Measurements from ENCODE around the gene SPON1. TPM values are rescaled to one million over a fixed set of nuclear protein-coding genes. Genes with fewer than 3 reads are reported as not detected.

SPON1 gene
- total RNA-seq, 1 donor from 2014 or later: 22.4 TPM

DNA sequence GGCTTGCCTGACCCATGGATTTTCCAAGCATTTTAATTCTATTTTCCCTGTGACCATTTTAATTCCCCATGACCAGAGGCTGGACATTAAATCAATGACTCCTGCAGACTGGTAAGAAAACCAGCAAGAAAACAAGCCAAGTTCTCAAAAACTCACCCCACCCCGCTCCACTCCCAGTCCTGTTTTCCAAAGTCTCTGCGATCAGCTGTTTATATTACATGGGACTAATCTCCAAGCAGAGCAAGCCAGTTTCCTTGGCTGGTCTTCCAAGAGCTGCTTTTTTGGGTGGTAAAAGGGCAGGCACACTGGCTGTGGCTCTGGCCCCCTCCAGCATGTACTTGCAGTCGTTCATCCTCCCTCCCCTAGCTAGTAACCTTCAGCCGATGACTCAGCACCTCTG, 298.5 kb downstream of the SPON1 start:
- TF ChIP-seq, protein P1, sequence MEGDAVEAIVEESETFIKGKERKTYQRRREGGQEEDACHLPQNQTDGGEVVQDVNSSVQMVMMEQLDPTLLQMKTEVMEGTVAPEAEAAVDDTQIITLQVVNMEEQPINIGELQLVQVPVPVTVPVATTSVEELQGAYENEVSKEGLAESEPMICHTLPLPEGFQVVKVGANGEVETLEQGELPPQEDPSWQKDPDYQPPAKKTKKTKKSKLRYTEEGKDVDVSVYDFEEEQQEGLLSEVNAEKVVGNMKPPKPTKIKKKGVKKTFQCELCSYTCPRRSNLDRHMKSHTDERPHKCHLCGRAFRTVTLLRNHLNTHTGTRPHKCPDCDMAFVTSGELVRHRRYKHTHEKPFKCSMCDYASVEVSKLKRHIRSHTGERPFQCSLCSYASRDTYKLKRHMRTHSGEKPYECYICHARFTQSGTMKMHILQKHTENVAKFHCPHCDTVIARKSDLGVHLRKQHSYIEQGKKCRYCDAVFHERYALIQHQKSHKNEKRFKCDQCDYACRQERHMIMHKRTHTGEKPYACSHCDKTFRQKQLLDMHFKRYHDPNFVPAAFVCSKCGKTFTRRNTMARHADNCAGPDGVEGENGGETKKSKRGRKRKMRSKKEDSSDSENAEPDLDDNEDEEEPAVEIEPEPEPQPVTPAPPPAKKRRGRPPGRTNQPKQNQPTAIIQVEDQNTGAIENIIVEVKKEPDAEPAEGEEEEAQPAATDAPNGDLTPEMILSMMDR (conservative IDR thresholded peaks at IDR 0.05; ENCODE audit: low read depth, low read length): no peak
- DNase-seq (ENCODE audit: low read depth): no peak
- H3K4me3 ChIP-seq (ENCODE audit: low read depth, low read length): no peak overlapping the region

DNA sequence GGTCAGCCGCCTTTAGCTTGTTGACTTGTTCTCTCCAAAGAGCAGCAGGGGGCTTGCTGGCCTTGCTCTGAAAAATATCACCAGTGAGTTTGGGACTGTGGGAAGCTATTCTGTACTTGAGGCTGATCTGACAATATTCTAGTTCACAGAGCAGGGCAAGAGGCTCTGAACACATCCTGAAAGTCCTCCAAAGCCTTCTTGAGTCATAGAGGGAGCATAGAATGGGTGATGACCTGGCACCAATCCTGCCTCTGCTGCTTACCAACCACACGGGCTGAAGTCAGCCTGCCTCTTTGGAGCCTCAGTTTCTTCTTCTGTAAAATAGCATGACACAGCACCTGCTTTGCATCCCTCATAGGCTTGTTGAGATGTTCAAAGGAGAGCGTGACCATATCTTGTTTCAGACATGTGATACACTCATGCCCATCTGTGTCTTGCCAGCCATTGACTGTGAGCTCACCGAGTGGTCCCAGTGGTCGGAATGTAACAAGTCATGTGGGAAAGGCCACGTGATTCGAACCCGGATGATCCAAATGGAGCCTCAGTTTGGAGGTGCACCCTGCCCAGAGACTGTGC, 299.8 kb downstream of the SPON1 start:
- TF ChIP-seq, protein P1 (conservative IDR thresholded peaks at IDR 0.05; ENCODE audit: low read depth, low read length): no peak
- DNase-seq (ENCODE audit: low read depth): no peak
- H3K4me3 ChIP-seq (ENCODE audit: low read depth, low read length): no peak overlapping the region

DNA sequence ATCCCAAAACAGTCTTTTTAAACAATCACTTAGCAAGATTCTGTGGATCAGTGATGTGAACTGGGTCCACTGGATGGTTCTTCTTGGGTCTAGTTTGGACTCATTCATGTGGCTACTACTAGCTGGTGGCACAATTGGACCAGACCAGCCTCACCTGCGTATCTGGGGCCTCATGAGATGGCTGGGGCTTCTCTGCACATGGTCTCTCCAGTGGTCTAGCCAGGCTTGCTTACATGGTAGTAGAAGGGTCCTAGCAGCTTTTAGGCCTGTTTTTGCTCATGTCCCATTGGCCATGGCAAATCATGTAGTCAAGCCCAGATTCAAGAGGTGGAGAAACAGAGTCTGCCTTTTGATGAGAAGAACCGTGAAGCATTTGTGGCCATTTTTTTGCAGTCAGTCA, 302.4 kb downstream of the SPON1 start:
- H3K4me3 ChIP-seq (ENCODE audit: low read depth, low read length): no peak overlapping the region
- DNase-seq (ENCODE audit: low read depth): no peak
- TF ChIP-seq, protein P1 (conservative IDR thresholded peaks at IDR 0.05; ENCODE audit: low read depth, low read length): no peak

DNA sequence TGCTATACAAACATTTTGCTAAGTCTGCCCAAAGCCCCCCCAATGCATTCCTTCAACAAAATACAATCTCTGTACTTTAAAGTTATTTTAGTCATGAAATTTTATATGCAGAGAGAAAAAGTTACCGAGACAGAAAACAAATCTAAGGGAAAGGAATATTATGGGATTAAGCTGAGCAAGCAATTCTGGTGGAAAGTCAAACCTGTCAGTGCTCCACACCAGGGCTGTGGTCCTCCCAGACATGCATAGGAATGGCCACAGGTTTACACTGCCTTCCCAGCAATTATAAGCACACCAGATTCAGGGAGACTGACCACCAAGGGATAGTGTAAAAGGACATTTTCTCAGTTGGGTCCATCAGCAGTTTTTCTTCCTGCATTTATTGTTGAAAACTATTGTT, 304.1 kb downstream of the SPON1 start:
- H3K4me3 ChIP-seq (ENCODE audit: low read depth, low read length): no peak overlapping the region
- DNase-seq (ENCODE audit: low read depth): no peak
- TF ChIP-seq, protein P1 (conservative IDR thresholded peaks at IDR 0.05; ENCODE audit: low read depth, low read length): no peak

DNA sequence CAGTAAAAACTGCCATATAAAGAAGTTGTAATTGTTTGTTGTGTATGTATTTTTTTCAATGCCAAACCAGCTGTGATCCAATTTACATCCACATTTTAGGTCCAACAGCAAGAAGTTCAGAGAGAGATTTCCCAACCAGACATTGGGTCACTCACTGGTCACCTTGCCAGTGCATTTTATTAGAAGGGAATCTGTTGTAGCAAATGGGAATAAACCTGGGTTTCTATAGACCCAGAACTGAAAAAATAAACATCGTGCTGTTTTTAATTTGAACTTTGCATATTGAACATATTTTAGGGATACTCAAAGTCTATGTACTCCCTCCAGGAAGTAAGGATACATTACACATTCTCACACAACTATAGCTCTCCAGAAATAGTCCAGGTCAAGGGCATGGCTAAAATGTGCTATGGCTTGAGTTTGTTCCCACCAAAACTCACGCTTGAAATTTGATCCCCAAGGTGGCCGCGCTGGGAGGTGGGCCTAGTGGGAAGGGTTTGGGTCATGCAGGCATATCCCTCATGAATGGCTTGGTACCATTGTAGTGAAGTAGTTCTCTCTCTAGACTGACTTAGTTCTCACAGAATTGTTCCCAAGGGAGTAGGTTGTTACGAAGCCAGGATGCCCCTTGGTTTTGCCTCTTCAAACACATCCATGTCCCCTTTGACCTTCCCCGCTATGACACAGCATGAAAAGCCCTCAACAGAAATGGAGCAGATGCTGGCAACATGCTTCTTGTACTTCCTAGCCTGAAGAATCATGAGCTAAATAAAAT, 305.5 kb downstream of the SPON1 start:
- TF ChIP-seq, protein P1 (conservative IDR thresholded peaks at IDR 0.05; ENCODE audit: low read depth, low read length): no peak
- H3K4me3 ChIP-seq (ENCODE audit: low read depth, low read length): no peak overlapping the region
- DNase-seq (ENCODE audit: low read depth): no peak

DNA sequence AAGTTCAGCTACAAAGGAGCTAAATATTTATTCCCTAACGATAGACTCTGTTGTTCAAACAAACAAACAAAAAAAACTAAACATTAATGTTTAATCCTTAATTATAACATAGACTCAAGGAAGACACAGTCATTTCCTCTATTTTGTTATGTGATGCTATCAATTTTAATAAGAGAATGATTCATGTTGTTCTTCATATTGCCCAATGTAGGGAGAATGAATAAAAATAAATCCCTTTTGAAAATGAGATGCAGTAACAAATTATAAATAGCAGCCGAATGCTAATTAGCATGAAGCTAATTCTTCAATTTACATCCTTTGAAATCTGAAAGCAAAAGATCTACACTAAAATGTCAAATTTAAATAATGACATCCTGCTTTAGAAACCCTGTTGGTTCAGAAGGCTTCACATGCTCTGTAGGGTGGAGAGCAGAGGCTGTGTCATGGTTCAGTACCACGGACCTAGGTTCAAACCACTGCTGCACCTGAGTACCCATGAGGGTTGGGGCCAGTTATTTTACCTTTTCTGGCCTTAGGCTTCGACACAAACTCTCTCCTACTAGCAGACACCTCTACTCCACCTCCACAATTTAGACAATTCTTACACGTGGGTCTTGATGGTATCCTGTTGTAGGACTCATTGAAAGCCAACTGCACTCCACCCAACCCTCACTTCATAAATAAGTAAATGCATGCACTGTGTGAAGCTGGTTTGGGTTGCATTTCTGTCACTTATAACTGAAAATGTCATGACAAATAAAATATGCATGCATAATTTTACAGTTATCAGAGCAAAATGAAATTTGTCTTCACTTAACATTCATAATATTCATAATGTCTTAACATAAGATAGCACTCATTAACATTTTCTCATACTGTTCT, 307.4 kb downstream of the SPON1 start:
- TF ChIP-seq, protein P1 (conservative IDR thresholded peaks at IDR 0.05; ENCODE audit: low read depth, low read length): no peak
- no peak for DNase-seq (ENCODE audit: low read depth)
- H3K4me3 ChIP-seq (ENCODE audit: low read depth, low read length): no peak overlapping the region

All from epithelial cell of proximal tubule (primary cell).